SHP77 treated with DMSO at 0.1 percent for 48 hours (cell line): ENCODE data around the gene CIITA.
"Not testable (repeated sequence)": the region's sequence is repeated elsewhere in the genome, so short reads cannot be mapped to it uniquely, and the experiment has no call there.

Source experiments
- DNase-seq: peaks from one replicate; lab custom pipeline; 2025; lab: John Stamatoyannopoulos, UW

The CIITA gene

GRCh38 chr16:10949424-10949970, 72.5 kb downstream of the CIITA start:
- DNase-seq, result no peak

DNA sequence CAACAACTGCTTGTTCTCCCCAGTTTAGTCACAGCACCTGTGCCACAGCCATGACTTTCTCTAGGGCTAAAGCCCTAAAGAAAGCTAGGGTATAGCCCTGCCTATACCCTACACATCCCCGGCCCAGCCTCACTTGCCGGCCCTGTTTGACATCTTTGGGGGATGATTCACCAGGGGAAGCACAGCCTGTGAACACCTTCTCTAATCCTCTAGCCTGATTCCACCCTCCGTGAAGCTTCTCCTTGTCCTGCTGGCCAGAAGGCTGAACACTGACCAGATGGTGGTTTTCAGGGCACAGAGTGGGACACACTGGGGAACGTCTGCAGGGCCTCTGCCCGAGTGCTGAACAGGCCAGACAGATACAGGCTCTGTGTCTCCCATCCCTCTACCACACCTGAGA, 73.4 kb downstream of the CIITA start:
- DNase-seq, result no peak

DNA sequence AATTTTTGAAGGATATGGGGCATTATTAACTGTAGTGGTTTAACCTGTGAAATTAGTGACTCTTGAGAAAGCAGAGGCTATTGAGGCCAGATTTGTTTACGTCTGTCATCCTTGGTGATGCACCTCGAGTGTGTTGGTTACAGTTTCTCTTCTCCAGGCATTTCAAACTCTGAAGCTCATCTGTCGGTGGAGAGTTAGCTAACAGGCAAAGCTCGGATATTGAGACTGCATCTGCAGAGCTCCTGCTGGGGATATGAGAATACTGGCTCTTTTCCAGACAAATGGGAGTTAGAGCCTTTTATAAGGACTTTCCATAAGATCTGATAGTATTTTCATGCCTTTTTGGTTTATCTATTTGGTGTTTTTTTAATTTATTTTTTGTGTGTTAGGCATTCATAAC, 74.0 kb downstream of the CIITA start:
- no peak for DNase-seq

DNA sequence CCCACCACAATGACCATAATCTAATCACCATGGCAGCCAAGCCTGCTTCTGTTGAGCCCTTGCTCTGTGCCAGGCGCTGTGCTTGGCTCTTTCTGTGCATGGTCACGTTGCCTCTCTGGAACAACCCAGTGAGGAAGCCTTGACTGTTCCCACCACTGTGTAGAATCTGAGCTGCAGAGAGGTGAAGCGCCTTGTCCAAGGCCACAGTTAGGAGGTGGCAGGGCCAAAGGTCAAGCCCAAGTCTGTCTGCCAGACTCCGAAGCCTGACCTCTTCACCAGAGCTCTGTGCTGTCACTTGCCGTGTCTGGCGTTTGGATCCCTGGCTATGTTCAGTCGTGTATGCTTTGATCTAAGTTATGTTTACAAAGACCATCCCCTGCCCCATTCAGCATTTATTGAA, 77.9 kb downstream of the CIITA start:
- DNase-seq, result no peak

DNA sequence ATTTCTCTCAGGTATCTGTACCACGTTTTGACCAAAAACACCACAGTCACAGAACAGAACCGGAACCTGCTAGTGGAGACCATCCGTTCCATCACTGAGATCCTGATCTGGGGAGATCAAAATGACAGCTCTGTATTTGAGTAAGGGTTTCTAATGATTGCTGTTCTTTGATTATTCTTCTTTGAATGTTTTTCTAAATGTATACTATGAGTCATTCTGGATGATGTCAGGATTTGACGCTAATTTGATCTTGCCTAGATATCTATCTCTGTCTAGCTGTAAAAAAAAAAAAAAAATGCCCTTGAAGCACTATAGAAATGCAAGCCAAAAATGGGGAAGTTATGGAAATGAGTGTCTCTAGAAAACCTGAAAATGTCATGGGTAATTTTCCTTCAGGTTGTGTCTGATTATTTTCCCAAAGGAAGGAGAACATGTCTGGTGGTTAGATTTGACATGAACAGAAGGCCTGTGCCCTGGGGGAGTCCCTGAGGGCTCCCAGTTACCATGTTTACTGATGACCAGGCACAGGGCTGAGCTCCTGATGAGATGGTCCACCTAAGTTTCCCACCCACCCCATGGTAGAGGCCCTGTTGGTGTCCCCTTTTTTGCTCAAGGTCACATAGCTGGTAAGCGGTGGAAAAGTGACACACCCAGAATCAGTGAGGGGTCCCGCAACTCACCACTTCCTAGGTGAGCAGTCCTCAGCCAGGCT, 80.9 kb downstream of the CIITA start:
- no peak for DNase-seq

DNA sequence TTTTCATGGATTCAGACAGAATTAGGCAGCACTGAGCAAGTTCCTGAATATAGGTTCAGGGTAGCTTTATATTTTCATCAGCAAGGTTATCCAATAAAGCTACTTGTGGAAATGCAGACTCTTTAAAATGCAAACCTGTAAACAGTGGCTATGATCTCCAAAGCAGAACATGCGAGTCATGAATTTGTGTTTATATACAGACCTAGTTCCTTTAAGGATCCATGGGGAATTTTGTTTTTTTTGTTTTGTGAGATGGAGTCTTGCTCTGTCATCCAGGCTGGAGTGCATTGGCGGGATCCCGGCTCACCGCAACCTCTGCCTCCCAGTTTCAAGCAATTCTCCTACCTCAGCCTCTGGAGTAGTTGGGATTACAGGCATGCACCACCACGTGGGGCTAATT, 82.2 kb downstream of the CIITA start:
- no peak for DNase-seq

DNA sequence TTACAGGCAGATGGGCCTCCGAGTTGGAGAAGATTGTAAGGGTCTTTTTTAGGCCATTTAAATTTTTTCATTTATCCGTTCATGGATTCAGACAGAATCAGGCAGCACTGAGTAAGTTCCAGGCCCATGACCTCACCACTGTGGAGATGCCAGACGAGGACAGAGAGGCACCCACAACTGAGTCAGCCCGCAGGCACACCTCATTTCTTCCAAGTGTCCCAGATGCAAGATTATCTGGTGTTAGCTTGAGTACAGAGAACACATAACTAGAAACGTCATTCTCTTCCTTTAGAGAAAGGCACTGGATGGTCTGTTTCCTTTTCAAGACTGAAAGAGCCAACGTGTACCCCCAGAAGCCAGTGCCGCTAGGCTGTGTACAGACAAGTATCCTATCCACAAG, 84.2 kb downstream of the CIITA start:
- no peak for DNase-seq

DNA sequence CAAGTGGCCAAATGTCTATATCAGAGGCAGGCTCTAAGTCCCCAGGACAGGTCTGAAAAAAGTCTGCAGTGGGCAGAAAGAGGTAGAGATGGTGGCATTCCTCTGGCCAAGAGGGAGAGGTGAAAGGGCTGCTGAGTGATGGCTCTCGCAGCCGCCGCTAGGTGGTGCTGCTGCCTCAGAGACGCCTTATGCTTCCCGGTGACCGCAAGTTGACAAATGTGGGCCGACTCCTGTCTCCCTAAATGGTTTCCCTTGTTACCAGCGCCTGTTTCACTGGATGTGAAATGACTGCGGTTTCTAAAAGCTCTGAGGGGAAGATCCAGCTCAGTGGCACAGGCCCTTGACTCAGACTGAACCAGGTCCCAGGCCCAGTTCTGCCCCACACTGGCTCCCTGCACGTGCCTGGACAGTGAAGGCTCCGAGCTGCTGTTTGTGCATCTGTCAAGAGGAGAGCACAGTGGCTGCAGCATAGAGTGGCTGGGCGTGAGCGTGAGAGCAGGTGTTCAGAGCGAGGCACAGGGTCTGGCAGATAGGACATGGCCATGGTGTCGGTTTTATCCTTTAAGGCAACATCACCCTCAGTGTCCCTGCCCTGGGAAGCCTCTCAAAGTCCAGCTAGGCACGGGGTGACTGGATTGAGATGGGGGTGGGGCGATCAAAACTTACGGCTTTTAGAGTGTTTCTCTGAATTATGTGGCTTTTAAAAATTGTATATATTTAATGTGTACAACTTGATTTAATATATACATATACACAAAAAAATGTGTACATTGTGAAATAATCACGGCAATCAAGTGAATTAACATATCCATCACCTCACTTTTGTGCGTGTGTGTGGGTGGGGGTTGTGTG, 87.3 kb downstream of the CIITA start:
- DNase-seq, result peak; percentile 92

GRCh38 chr16:10964891-10965326, 87.9 kb downstream of the CIITA start:
- DNase-seq, result no peak

- DNase-seq, result no peak
Observed at GRCh38 chr16:10965440-10966061, 88.5 kb downstream of the CIITA start.

DNA sequence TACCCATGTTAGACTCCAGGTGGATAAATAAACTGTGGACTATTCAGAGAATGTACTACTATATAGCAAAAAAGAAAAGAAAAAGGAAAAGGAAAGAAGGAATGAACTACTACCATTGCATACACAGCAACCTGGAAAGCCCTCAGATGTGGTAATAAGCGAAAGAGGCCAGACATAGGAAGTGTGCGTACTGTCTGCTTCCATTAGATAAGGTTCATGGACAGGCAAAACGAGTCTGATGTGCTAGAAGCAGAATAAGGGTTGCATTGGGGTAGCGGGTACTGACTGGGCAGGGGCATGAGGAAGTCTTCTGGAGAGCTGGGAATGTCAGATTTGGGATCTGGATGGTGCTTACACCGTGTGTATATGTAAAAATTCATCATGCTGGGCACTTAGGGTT, 89.1 kb downstream of the CIITA start:
- DNase-seq, result no peak

GRCh38 chr16:10966559-10966958, 89.6 kb downstream of the CIITA start:
- not testable (repeated sequence) for DNase-seq

DNA sequence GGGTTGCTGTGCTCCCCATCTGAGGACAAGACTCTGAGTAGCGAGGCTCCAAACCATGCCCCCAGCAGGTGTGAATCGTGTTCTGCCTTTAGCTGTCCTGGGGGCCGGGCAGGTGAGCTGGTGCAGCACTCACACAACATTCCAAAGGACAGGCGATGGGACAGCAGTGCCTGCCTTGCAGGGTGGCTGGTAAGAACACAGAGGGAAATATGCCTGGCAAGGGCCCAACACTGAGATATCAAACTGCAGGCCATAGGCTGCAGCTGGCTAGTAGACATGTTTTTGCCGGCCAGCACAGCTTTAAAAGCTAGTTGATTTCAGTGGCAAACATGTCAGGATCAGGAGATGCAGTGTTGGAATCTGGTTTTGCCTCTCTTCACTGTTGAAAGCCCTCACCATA, 91.0 kb downstream of the CIITA start:
- no peak for DNase-seq

DNA sequence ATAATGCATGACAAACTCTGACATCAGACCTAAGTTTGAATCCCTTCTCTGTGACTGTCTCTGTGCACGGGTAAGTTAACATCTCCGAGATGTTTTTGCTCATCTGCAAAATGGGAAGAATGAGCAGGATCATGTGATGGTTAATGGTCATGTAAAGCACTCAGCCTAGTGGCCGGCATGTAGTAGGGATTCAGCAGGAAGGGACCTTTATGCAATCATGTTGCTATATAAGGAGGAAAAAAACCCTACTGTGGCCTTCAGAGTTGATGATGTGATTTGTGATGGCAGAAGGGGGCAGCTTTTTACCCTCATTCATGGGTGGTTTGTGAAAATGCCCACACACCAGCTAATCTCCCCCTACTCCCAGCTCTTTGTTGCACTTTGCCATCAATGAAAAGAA, 91.5 kb downstream of the CIITA start:
- DNase-seq, result no peak

GRCh38 chr16:10969615-10970014, 92.6 kb downstream of the CIITA start:
- no peak for DNase-seq

GRCh38 chr16:10970065-10970464, 93.1 kb downstream of the CIITA start:
- no peak for DNase-seq

DNA sequence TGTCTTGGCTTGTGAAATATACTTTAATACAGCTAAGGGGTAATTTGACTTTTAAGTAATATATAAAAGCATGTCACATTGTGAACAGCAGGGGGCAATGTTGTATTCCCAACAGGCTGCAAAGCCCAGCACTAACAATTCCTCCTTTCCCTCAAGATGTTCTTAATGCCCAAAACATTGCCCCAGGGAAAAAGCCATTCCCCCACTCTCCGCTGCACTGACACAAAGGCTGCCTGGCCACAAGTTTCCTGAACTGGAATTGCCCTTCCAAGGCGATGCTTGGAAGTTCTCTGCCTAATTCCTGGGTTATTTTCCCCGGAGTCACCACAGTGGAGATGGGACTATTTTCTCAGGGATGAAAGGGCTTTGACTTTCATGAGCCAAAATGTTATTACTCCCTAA, 94.6 kb downstream of the CIITA start:
- DNase-seq, result peak; percentile 55

GRCh38 chr16:10972108-10972818, 95.3 kb downstream of the CIITA start:
- DNase-seq, result no peak

DNA sequence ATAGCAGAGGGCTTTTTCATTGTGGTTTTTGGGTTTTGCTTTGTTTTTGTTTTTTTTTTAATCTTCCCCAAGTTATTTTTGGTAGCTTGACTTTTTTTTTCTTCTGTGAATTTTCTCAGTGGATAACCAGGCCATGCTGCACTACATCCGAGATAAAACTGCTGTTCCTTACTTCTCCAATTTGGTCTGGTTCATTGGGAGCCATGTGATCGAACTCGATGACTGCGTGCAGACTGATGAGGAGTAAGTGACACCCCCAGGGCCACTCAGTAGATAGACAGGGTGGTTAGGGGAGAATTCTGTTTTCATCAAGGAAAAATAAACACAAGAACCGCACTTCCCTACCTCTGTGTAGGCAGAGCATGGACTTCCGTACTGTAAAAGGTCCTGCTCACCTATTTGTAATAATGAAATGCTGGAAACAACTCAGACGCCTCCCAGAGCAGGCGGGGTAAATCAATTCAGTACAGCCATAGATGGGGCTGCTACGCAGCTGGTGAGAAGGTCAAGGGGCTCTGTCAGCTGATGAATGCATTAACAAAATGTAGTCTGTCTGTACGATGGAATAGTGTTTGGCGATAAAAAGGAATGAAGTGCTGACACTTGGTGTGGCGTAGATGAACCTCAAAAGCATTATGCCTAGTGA, 95.9 kb downstream of the CIITA start:
- DNase-seq, result no peak

- DNase-seq, result no peak
Observed at GRCh38 chr16:10976634-10977033, 99.6 kb downstream of the CIITA start.

- DNase-seq, result no peak
Observed at GRCh38 chr16:10978124-10978523, 101.1 kb downstream of the CIITA start.
